Esophagus squamous epithelium (tissue), 5 donors: ENCODE data around the gene ARHGDIB. TPM values are rescaled to one million over a fixed set of nuclear protein-coding genes. Genes with fewer than 3 reads are reported as not detected.
A peak's percentile ranks its signal among the peaks of the same experiment; 100 is the strongest.

ENCODE experiments used
- DNase-seq: peaks from one replicate; lab custom pipeline; 2025; lab: John Stamatoyannopoulos, UW
- H3K27ac ChIP-seq, 4 donors: fragments of 200-600 bp; sonication (generic); one replicate each; pipeline ENCODE4 v1.5.1; 2016 to 2019; ENCODE audit warnings: mild to moderate bottlenecking in 1 of 4
- H3K27me3 ChIP-seq, 4 donors: fragments of 200-600 bp; sonication (generic); 1 replicate in 3 of 4; 2 replicates in 1 of 4; pipeline versions ENCODE4 v1.5.1 to v1.6.0; 2017 to 2021; ENCODE audit warnings: antibody characterized with exemption in 1 of 4
- H3K36me3 ChIP-seq, 3 donors: fragments of 200-600 bp; sonication (generic); one replicate each; pipeline ENCODE4 v1.5.1; 2016 to 2019
- H3K4me1 ChIP-seq, 3 donors: fragments of 200-600 bp; sonication (generic); one replicate each; pipeline ENCODE4 v1.5.1; 2017 to 2019
- H3K4me3 ChIP-seq, 4 donors: fragments of 200-600 bp; sonication (generic); 1 replicate in 3 of 4; 2 replicates in 1 of 4; pipeline ENCODE4 v1.5.1; 2016 to 2019; ENCODE audit warnings: mild to moderate bottlenecking in 2 of 4, moderate library complexity in 1 of 4
- H3K9me3 ChIP-seq, 3 donors: fragments of 200-600 bp; sonication (generic); one replicate each; pipeline ENCODE4 v1.5.1; 2016 to 2019
- CTCF ChIP-seq, 6 experiments: fragments of 450-650 bp in 4 of 6; fragments of 200-600 bp in 2 of 6; sonication (generic) in 2 of 6; IDR thresholded peaks; one replicate each; pipeline ENCODE4 v1.5.1; 2016 to 2019; ENCODE audit warnings: antibody characterized with exemption in 6 of 6, mild to moderate bottlenecking in 4 of 6, moderate library complexity in 4 of 6
- POLR2A ChIP-seq, 4 donors: fragments of 450-650 bp; IDR thresholded peaks; one replicate each; pipeline ENCODE4 v1.6.1; 2017; ENCODE audit warnings: antibody characterized with exemption in 4 of 4, mild to moderate bottlenecking in 4 of 4, moderate library complexity in 3 of 4
- WGBS, 2 donors: methylation state at CpG; one replicate each; pipeline ENCODE4 v1.1.5; 2018; 5-methylcytosine and 5-hydroxymethylcytosine counted together
- intact Hi-C: fragments of 100-400 bp; cut with DNase I; formaldehyde crosslinking; loops from one replicate; pipeline ENCODE4 v1.15.0; 2022
- total RNA-seq, 4 donors: library from RNA; depleted of rRNA; stranded (reverse); fragments of >200 nt; gene quantifications; one replicate each; pipeline ENCODE4 v1.1.0, GENCODE V29; 2016
- donor health status: DM: yes; HTN: yes; CAD: no.

The ARHGDIB gene
- total RNA-seq, 4 donors from 2014 or later, result 17.2 to 91.1 (median 62.0) TPM

GRCh38 chr12:14902465-14902864 is 58.9 kb downstream of the ARHGDIB start:
- Histone ChIP-seq H3K27ac (peak overlapping the region in 2 of 4 donors; percentile 3 to 22), H3K4me3 (no peak overlapping the region), H3K27me3 (no peaks in the 10 kb centered on the region), H3K4me1 (peaks cover 4 to 34% (median 10%) of the 10 kb centered on the region in 3 donors), H3K9me3 (no peaks in the 10 kb centered on the region), H3K36me3 (no peaks in the 10 kb centered on the region)
- TF ChIP-seq POLR2A (IDR thresholded peaks at IDR 0.05) (no peak), CTCF (IDR thresholded peaks at IDR 0.05) (no peak)
- DNase-seq, result no peak
- intact Hi-C loops, result no loop called here
- 51 to 71% methylated on average over 2 of the region's 2 CpGs for WGBS, 2 donors

GRCh38 chr12:14901228-14901562 is 60.2 kb downstream of the ARHGDIB start:
- DNase-seq, result no peak
- intact Hi-C loops, result no loop called here
- TF ChIP-seq POLR2A (IDR thresholded peaks at IDR 0.05) (no peak), CTCF (IDR thresholded peaks at IDR 0.05) (no peak)
- Histone ChIP-seq H3K27me3 (no peaks in the 10 kb centered on the region), H3K4me1 (peaks cover 9 to 44% (median 10%) of the 10 kb centered on the region in 3 donors), H3K27ac (peak overlapping the region in 2 of 4 donors; percentile 33), H3K36me3 (no peaks in the 10 kb centered on the region), H3K4me3 (no peak overlapping the region), H3K9me3 (no peaks in the 10 kb centered on the region)
- 57 to 88% methylated on average over 1 of the region's 1 CpG for WGBS, 2 donors

GRCh38 chr12:14900521-14901227 is 60.7 kb downstream of the ARHGDIB start:
- Histone ChIP-seq H3K4me1 (peaks cover 7 to 39% (median 9%) of the 10 kb centered on the region in 3 donors), H3K27ac (peak overlapping the region in 2 of 4 donors; percentile 33), H3K9me3 (no peaks in the 10 kb centered on the region), H3K27me3 (no peaks in the 10 kb centered on the region), H3K4me3 (no peak overlapping the region), H3K36me3 (no peaks in the 10 kb centered on the region)
- no peak for DNase-seq
- WGBS, 2 donors, result 84 to 93% methylated on average over 5 of the region's 5 CpGs
- intact Hi-C loops, result no loop called here
- TF ChIP-seq CTCF (IDR thresholded peaks at IDR 0.05) (no peak), POLR2A (IDR thresholded peaks at IDR 0.05) (no peak)

- intact Hi-C loops, result no loop called here
- Histone ChIP-seq H3K36me3 (no peaks in the 10 kb centered on the region), H3K4me3 (peak overlapping the region in 1 of 4 donors; percentile 2), H3K4me1 (peaks cover 0 to 37% (median 5%) of the 10 kb centered on the region in 3 donors), H3K27me3 (no peaks in the 10 kb centered on the region), H3K9me3 (no peaks in the 10 kb centered on the region), H3K27ac (peak overlapping the region in 3 of 4 donors; percentile 14 to 64 (median 63))
- TF ChIP-seq CTCF (IDR thresholded peaks at IDR 0.05) (no peak), POLR2A (IDR thresholded peaks at IDR 0.05) (no peak)
- 39 to 48% methylated on average over 7 of the region's 7 CpGs for WGBS, 2 donors
- DNase-seq, result no peak
Measured at GRCh38 chr12:14896521-14897169, 64.8 kb downstream of the ARHGDIB start.
